Skeletal muscle satellite cell (primary cell): ENCODE data around the gene LHFPL2.

ENCODE experiments used
- H3K27me3 ChIP-seq: 2 replicates; pipeline ENCODE4 v1.7.0; 2013; ENCODE audit warnings: low read length; ENCODE audit not compliant: control insufficient read depth, insufficient read depth
- H3K36me3 ChIP-seq: 2 replicates; pipeline ENCODE4 v1.7.0; 2013; ENCODE audit warnings: mild to moderate bottlenecking, control low read depth, low read length; ENCODE audit not compliant: insufficient read depth
- H3K4me1 ChIP-seq: 2 replicates; pipeline ENCODE4 v1.7.0; 2013; ENCODE audit warnings: low read length; ENCODE audit not compliant: control insufficient read depth, insufficient read depth
- H3K4me2 ChIP-seq: 2 replicates; pipeline ENCODE4 v1.7.0; 2013; ENCODE audit warnings: mild to moderate bottlenecking, low read length
- H3K4me3 ChIP-seq: 2 replicates; pipeline ENCODE4 v1.7.0; 2013; ENCODE audit warnings: low read length
- H3K9ac ChIP-seq: 2 replicates; pipeline ENCODE4 v1.7.0; 2013; ENCODE audit warnings: mild to moderate bottlenecking, low read depth, low read length, moderate library complexity
- H3K9me3 ChIP-seq: replicated peaks from 2 replicates; pipeline ENCODE4 v1.7.0; 2013; ENCODE audit warnings: mild to moderate bottlenecking, control low read depth, low read length

LHFPL2 gene

DNA sequence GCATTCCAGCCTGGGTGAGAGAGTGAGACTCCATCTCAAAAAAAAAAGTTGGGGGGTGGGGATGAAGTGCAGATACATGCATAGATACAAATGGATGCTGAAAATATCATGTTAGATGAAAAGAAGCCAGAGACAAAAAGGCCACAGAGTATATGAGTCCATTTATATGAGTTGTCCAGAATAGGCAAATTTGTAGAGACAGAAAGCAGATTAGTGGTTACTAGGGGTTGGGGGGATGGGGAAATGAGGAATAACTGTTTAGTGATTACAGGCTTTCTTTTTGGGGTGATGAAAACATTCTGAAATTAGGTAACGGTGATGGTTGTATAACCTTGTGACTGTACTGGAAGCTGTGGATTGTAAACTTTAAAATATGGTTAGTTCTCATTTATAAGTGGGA lies 13.8 kb upstream of the LHFPL2 start:
- H3K4me2 ChIP-seq = no peak overlapping the region
- no peak overlapping the region for H3K4me3 ChIP-seq
- no peaks in the 10 kb centered on the region for H3K27me3 ChIP-seq
- no peak overlapping the region for H3K9ac ChIP-seq
- no peaks in the 10 kb centered on the region for H3K4me1 ChIP-seq
- no peaks in the 10 kb centered on the region for H3K36me3 ChIP-seq
- H3K9me3 ChIP-seq = no peaks in the 10 kb centered on the region

GRCh38 chr5:78661691-78662090 lies 13.1 kb upstream of the LHFPL2 start:
- no peak overlapping the region for H3K9ac ChIP-seq
- no peaks in the 10 kb centered on the region for H3K9me3 ChIP-seq
- no peak overlapping the region for H3K4me3 ChIP-seq
- H3K4me2 ChIP-seq = no peak overlapping the region
- H3K36me3 ChIP-seq = no peaks in the 10 kb centered on the region
- H3K4me1 ChIP-seq = no peaks in the 10 kb centered on the region
- no peaks in the 10 kb centered on the region for H3K27me3 ChIP-seq

GRCh38 chr5:78661044-78661443 lies 12.5 kb upstream of the LHFPL2 start:
- Histone ChIP-seq H3K4me1 (no peaks in the 10 kb centered on the region), H3K27me3 (no peaks in the 10 kb centered on the region), H3K9me3 (no peaks in the 10 kb centered on the region), H3K4me3 (no peak overlapping the region), H3K9ac (no peak overlapping the region), H3K36me3 (no peaks in the 10 kb centered on the region), H3K4me2 (no peak overlapping the region)

DNA sequence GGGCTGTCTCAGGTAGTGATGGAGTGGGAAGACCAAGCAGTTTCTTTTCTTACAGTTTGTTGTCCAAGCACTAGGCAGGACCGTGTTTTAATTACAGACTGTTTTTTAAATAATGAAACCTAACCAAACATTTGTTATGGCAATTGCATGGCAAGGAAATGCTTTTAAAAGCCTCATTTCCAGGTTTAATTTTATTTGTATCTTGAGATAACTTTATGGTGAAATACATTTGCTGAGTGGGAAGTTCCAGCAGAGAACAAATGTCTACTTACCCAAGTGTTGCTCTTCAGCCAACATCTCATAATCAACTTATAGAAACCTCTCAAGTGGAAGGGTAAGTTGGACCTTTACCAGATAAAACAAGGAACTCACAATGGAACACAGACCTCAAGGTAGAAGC lies 11.8 kb upstream of the LHFPL2 start:
- Histone ChIP-seq H3K4me3 (no peak overlapping the region), H3K27me3 (no peaks in the 10 kb centered on the region), H3K9me3 (no peaks in the 10 kb centered on the region), H3K9ac (no peak overlapping the region), H3K4me2 (no peak overlapping the region), H3K4me1 (no peaks in the 10 kb centered on the region), H3K36me3 (no peaks in the 10 kb centered on the region)

- Histone ChIP-seq H3K4me3 (no peak overlapping the region), H3K4me2 (no peak overlapping the region), H3K36me3 (no peaks in the 10 kb centered on the region), H3K27me3 (no peaks in the 10 kb centered on the region), H3K9ac (no peak overlapping the region), H3K4me1 (no peaks in the 10 kb centered on the region), H3K9me3 (no peaks in the 10 kb centered on the region)
Measured at GRCh38 chr5:78659714-78660113, 11.1 kb upstream of the LHFPL2 start.

DNA sequence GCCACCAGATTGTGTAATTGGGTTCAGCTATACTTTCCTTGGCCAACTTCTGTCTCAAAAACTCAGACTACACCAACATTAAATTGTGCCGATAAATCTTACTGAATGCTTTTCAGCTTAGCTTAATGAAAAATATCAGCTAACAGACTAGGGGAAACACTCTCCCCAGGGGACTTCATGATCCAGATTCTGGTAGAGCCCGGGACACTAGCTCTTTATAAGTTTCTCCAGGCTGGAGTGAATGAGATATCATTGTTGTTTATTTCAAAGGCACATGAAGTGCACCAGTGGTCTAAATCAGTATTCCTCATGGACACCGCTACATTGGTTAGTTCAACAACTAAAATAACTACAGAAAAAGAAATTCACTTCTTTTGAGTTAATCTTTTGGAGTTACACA lies 10.5 kb upstream of the LHFPL2 start:
- no peaks in the 10 kb centered on the region for H3K9me3 ChIP-seq
- H3K9ac ChIP-seq = no peak overlapping the region
- no peak overlapping the region for H3K4me3 ChIP-seq
- no peaks in the 10 kb centered on the region for H3K27me3 ChIP-seq
- H3K4me2 ChIP-seq = no peak overlapping the region
- H3K36me3 ChIP-seq = no peaks in the 10 kb centered on the region
- H3K4me1 ChIP-seq = no peaks in the 10 kb centered on the region

DNA sequence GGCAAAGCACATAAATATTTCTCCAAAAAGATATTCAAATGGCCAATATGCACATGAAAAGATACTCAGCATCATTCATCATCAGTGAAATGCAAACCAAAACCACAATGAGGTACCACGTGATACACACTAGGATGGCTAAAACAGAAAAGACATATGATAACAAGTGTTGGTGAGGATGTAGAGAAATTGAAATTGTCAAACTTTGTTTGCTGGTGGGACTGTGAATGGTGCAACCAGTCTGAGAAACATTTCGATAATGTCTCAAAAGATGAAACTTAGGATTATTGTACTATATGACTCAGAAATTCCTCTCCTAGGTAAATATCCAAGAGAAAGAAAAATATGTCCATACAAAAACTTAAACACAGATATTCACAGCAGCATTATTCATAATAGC lies 8.6 kb upstream of the LHFPL2 start:
- Histone ChIP-seq H3K9me3 (no peaks in the 10 kb centered on the region), H3K4me2 (no peak overlapping the region), H3K4me1 (no peaks in the 10 kb centered on the region), H3K4me3 (no peak overlapping the region), H3K36me3 (no peaks in the 10 kb centered on the region), H3K27me3 (no peaks in the 10 kb centered on the region), H3K9ac (no peak overlapping the region)

GRCh38 chr5:78655746-78656290 lies 7.2 kb upstream of the LHFPL2 start:
- H3K27me3 ChIP-seq = no peaks in the 10 kb centered on the region

DNA sequence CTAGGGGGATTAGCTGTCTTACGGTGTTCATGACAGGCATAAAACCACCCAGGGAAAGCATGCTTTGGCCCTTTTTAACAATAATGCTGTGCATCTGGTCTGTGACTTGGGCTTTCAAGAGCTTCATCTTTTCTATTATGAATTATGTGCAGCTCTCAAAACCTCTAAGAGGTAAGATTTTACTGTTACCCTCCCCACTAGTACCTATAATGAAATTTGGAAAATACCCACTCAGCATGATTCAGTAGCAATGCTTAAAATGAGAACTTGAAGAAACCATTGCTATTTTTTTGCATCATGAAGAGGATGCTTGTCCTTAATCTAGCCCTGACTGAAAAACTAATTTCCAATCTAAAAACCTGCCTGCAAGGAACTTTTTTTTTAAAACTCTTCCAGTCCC lies 5.8 kb upstream of the LHFPL2 start:
- no peaks in the 10 kb centered on the region for H3K27me3 ChIP-seq
- H3K9me3 ChIP-seq = no peaks in the 10 kb centered on the region
- H3K9ac ChIP-seq = no peak overlapping the region
- no peaks in the 10 kb centered on the region for H3K36me3 ChIP-seq
- H3K4me3 ChIP-seq = no peak overlapping the region
- no peak overlapping the region for H3K4me2 ChIP-seq
- peaks cover 14% of the 10 kb centered on the region for H3K4me1 ChIP-seq

More at GRCh38 chr5:78655746-78656290, 7.2 kb upstream of the LHFPL2 start:
- no peaks in the 10 kb centered on the region for H3K9me3 ChIP-seq
- no peak overlapping the region for H3K4me3 ChIP-seq
- H3K9ac ChIP-seq = no peak overlapping the region
- H3K4me1 ChIP-seq = no peaks in the 10 kb centered on the region
- no peaks in the 10 kb centered on the region for H3K36me3 ChIP-seq
- H3K4me2 ChIP-seq = no peak overlapping the region

DNA sequence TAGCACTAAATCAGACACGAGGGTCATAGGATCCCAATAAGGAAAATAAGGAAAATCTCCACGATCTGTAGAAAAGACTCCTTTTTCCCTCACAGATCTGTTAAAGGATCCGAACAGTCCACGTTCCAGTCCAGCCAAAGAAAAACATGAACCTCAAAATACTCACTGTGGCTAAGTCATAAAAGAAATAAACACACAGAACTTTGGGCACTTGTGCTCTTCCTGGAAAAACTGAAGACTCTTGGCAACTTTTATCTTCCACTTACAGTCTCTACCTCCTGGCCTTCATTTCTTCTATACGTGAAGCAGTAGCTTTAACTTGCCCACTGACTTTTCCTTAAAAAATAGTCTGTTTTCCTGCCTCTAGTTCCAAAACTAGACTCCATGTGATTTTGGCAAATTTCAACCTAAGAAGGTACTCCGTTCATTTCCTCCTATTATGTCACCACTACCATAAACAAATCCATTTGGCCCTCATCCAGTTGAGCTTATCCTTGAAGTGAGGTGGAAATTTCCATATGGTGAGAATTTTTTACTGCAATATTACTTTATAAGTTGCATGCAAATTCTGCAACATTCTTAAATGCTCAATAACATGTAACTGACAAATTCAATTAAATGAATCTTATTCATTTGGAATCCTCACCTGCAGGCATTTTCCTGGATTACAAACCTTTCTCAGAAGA lies 5.3 kb upstream of the LHFPL2 start:
- H3K4me1 ChIP-seq = peaks cover 17% of the 10 kb centered on the region

GRCh38 chr5:78653031-78653430 lies 4.5 kb upstream of the LHFPL2 start:
- no peaks in the 10 kb centered on the region for H3K27me3 ChIP-seq
- peaks cover 17% of the 10 kb centered on the region for H3K4me1 ChIP-seq
- no peak overlapping the region for H3K4me2 ChIP-seq
- no peaks in the 10 kb centered on the region for H3K36me3 ChIP-seq
- no peaks in the 10 kb centered on the region for H3K9me3 ChIP-seq
- no peak overlapping the region for H3K9ac ChIP-seq
- no peak overlapping the region for H3K4me3 ChIP-seq

More for the DNA sequence above, 5.3 kb upstream of the LHFPL2 start:
- H3K4me3 ChIP-seq = no peak overlapping the region
- no peak overlapping the region for H3K4me2 ChIP-seq
- no peaks in the 10 kb centered on the region for H3K36me3 ChIP-seq
- H3K27me3 ChIP-seq = no peaks in the 10 kb centered on the region
- H3K9ac ChIP-seq = no peak overlapping the region
- H3K9me3 ChIP-seq = no peaks in the 10 kb centered on the region

DNA sequence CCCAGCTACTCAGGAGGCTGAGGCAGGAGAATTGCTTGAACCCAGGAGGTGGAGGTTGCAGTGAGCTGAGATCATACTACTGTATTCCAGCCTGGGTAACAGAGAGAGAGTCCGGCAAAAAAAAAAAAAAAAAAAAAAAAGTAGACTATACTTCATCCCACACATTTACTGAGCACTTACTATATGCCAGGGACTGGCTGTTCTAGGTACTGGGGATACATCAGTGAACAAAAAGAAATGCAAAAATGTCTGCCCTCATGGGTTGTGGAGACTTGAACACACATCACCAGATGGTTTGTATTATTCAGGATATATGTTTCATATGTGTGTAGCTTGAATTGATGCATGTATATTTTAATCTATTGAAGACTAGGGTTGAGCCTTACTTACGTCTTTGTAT lies 2.9 kb upstream of the LHFPL2 start:
- H3K9ac ChIP-seq = no peak overlapping the region
- no peaks in the 10 kb centered on the region for H3K9me3 ChIP-seq
- H3K4me3 ChIP-seq = no peak overlapping the region
- H3K36me3 ChIP-seq = no peaks in the 10 kb centered on the region
- H3K4me2 ChIP-seq = no peak overlapping the region
- H3K4me1 ChIP-seq = peaks cover 23% of the 10 kb centered on the region
- no peaks in the 10 kb centered on the region for H3K27me3 ChIP-seq
